ENCODE data around the gene OR13C5. TPM values are rescaled to one million over a fixed set of nuclear protein-coding genes. Genes with fewer than 3 reads are reported as not detected.

The OR13C5 gene
- total and polyA plus RNA-seq, 10 of the 15 experiments (the other 5 are each of a cell fraction or from before 2014, with no cell fraction given), result 0.58 TPM; not detected in 9

Other genes with a start within 250 kb of the OR13C5 start
Only the 7 nearest of the 9 such genes appear.
- not detected in 2 replicates for gene OR13F1, start 95.2 kb downstream of the OR13C5 start, total RNA-seq (2014; rRNA removed)
- not detected in 2 replicates for gene OR13F1, start 95.2 kb downstream of the OR13C5 start, total RNA-seq (2014; rRNA removed; fragmentation: Illumina TruSeq; extraction: Trizol)
- not detected in 2 replicates for gene OR13F1, start 95.2 kb downstream of the OR13C5 start, total RNA-seq (2021)
- not detected in 2 replicates for gene OR13F1, start 95.2 kb downstream of the OR13C5 start, polyA plus RNA-seq (2011; rRNA removed)
- gene OR13F1, start 95.2 kb downstream of the OR13C5 start, polyA plus RNA-seq (2014; fragmentation: Illumina TruSeq; extraction: Trizol), result not detected in 2 replicates
- gene OR13F1, start 95.2 kb downstream of the OR13C5 start, polyA plus RNA-seq (2014; fragmentation: Nextera tagmentation; extraction: Ambion mirVana), result not detected
- not detected in 2 replicates for gene OR13F1, start 95.2 kb downstream of the OR13C5 start, polyA plus RNA-seq (2014; rRNA removed)
- gene OR13F1, start 95.2 kb downstream of the OR13C5 start, polyA plus RNA-seq (2016; fragmentation: Nextera tagmentation; extraction: Ambion mirVana), result not detected
- 0.17 TPM in 1 of 2 replicates, not detected in the other for gene OR13C4, start 72.2 kb downstream of the OR13C5 start, total RNA-seq (2014; rRNA removed)
- gene OR13C4, start 72.2 kb downstream of the OR13C5 start, total RNA-seq (2014; rRNA removed; fragmentation: Illumina TruSeq; extraction: Trizol), result not detected in 2 replicates
- gene OR13C4, start 72.2 kb downstream of the OR13C5 start, total RNA-seq (2021), result not detected in 2 replicates
- gene OR13C4, start 72.2 kb downstream of the OR13C5 start, polyA plus RNA-seq (2011; rRNA removed), result 0.26 and 0.85 TPM in 2 replicates
- not detected in 2 replicates for gene OR13C4, start 72.2 kb downstream of the OR13C5 start, polyA plus RNA-seq (2014; fragmentation: Illumina TruSeq; extraction: Trizol)
- not detected for gene OR13C4, start 72.2 kb downstream of the OR13C5 start, polyA plus RNA-seq (2014; fragmentation: Nextera tagmentation; extraction: Ambion mirVana)
- not detected in 2 replicates for gene OR13C4, start 72.2 kb downstream of the OR13C5 start, polyA plus RNA-seq (2014; rRNA removed)
- not detected for gene OR13C4, start 72.2 kb downstream of the OR13C5 start, polyA plus RNA-seq (2016; fragmentation: Nextera tagmentation; extraction: Ambion mirVana)
- not detected in 2 replicates for gene OR13C3, start 62.6 kb downstream of the OR13C5 start, total RNA-seq (2014; rRNA removed)
- not detected in 2 replicates for gene OR13C3, start 62.6 kb downstream of the OR13C5 start, total RNA-seq (2014; rRNA removed; fragmentation: Illumina TruSeq; extraction: Trizol)
- gene OR13C3, start 62.6 kb downstream of the OR13C5 start, total RNA-seq (2021), result not detected in 2 replicates
- gene OR13C3, start 62.6 kb downstream of the OR13C5 start, polyA plus RNA-seq (2011; rRNA removed), result 0.87 and 1.1 TPM in 2 replicates
- gene OR13C3, start 62.6 kb downstream of the OR13C5 start, polyA plus RNA-seq (2014; fragmentation: Illumina TruSeq; extraction: Trizol), result not detected in 2 replicates
- gene OR13C3, start 62.6 kb downstream of the OR13C5 start, polyA plus RNA-seq (2014; fragmentation: Nextera tagmentation; extraction: Ambion mirVana), result not detected
- gene OR13C3, start 62.6 kb downstream of the OR13C5 start, polyA plus RNA-seq (2014; rRNA removed), result not detected in 2 replicates
- not detected for gene OR13C3, start 62.6 kb downstream of the OR13C5 start, polyA plus RNA-seq (2016; fragmentation: Nextera tagmentation; extraction: Ambion mirVana)
- gene OR13C8, start 30.2 kb downstream of the OR13C5 start, total RNA-seq (2014; rRNA removed), result not detected in 2 replicates
- gene OR13C8, start 30.2 kb downstream of the OR13C5 start, total RNA-seq (2014; rRNA removed; fragmentation: Illumina TruSeq; extraction: Trizol), result not detected in 2 replicates
- not detected in 2 replicates for gene OR13C8, start 30.2 kb downstream of the OR13C5 start, total RNA-seq (2021)
- not detected in 2 replicates for gene OR13C8, start 30.2 kb downstream of the OR13C5 start, polyA plus RNA-seq (2011; rRNA removed)
- gene OR13C8, start 30.2 kb downstream of the OR13C5 start, polyA plus RNA-seq (2014; fragmentation: Illumina TruSeq; extraction: Trizol), result not detected in 2 replicates
- gene OR13C8, start 30.2 kb downstream of the OR13C5 start, polyA plus RNA-seq (2014; fragmentation: Nextera tagmentation; extraction: Ambion mirVana), result not detected
- gene OR13C8, start 30.2 kb downstream of the OR13C5 start, polyA plus RNA-seq (2014; rRNA removed), result not detected in 2 replicates
- gene OR13C8, start 30.2 kb downstream of the OR13C5 start, polyA plus RNA-seq (2016; fragmentation: Nextera tagmentation; extraction: Ambion mirVana), result not detected
- gene OR13C2, start 6.2 kb upstream of the OR13C5 start, total RNA-seq (2014; rRNA removed), result not detected in 2 replicates
- gene OR13C2, start 6.2 kb upstream of the OR13C5 start, total RNA-seq (2014; rRNA removed; fragmentation: Illumina TruSeq; extraction: Trizol), result not detected in 2 replicates
- gene OR13C2, start 6.2 kb upstream of the OR13C5 start, total RNA-seq (2021), result not detected in 2 replicates
- gene OR13C2, start 6.2 kb upstream of the OR13C5 start, polyA plus RNA-seq (2011; rRNA removed), result 0.11 TPM in 1 of 2 replicates, not detected in the other
- gene OR13C2, start 6.2 kb upstream of the OR13C5 start, polyA plus RNA-seq (2014; fragmentation: Illumina TruSeq; extraction: Trizol), result not detected in 2 replicates
- gene OR13C2, start 6.2 kb upstream of the OR13C5 start, polyA plus RNA-seq (2014; fragmentation: Nextera tagmentation; extraction: Ambion mirVana), result not detected
- gene OR13C2, start 6.2 kb upstream of the OR13C5 start, polyA plus RNA-seq (2014; rRNA removed), result not detected in 2 replicates
- gene OR13C2, start 6.2 kb upstream of the OR13C5 start, polyA plus RNA-seq (2016; fragmentation: Nextera tagmentation; extraction: Ambion mirVana), result not detected
- gene OR13C9, start 18.8 kb upstream of the OR13C5 start, total RNA-seq (2014; rRNA removed), result not detected in 2 replicates
- gene OR13C9, start 18.8 kb upstream of the OR13C5 start, total RNA-seq (2014; rRNA removed; fragmentation: Illumina TruSeq; extraction: Trizol), result not detected in 2 replicates
- not detected in 2 replicates for gene OR13C9, start 18.8 kb upstream of the OR13C5 start, total RNA-seq (2021)
- not detected in 2 replicates for gene OR13C9, start 18.8 kb upstream of the OR13C5 start, polyA plus RNA-seq (2011; rRNA removed)
- not detected in 2 replicates for gene OR13C9, start 18.8 kb upstream of the OR13C5 start, polyA plus RNA-seq (2014; fragmentation: Illumina TruSeq; extraction: Trizol)
- gene OR13C9, start 18.8 kb upstream of the OR13C5 start, polyA plus RNA-seq (2014; fragmentation: Nextera tagmentation; extraction: Ambion mirVana), result not detected
- not detected in 2 replicates for gene OR13C9, start 18.8 kb upstream of the OR13C5 start, polyA plus RNA-seq (2014; rRNA removed)
- gene OR13C9, start 18.8 kb upstream of the OR13C5 start, polyA plus RNA-seq (2016; fragmentation: Nextera tagmentation; extraction: Ambion mirVana), result not detected
- gene OR13D1, start 95.1 kb upstream of the OR13C5 start, total RNA-seq (2014; rRNA removed), result not detected in 2 replicates
- gene OR13D1, start 95.1 kb upstream of the OR13C5 start, total RNA-seq (2014; rRNA removed; fragmentation: Illumina TruSeq; extraction: Trizol), result not detected in 2 replicates
- gene OR13D1, start 95.1 kb upstream of the OR13C5 start, total RNA-seq (2021), result not detected in 2 replicates
- gene OR13D1, start 95.1 kb upstream of the OR13C5 start, polyA plus RNA-seq (2011; rRNA removed), result not detected in 2 replicates
- gene OR13D1, start 95.1 kb upstream of the OR13C5 start, polyA plus RNA-seq (2014; fragmentation: Illumina TruSeq; extraction: Trizol), result not detected in 2 replicates
- not detected for gene OR13D1, start 95.1 kb upstream of the OR13C5 start, polyA plus RNA-seq (2014; fragmentation: Nextera tagmentation; extraction: Ambion mirVana)
- not detected in 2 replicates for gene OR13D1, start 95.1 kb upstream of the OR13C5 start, polyA plus RNA-seq (2014; rRNA removed)
- gene OR13D1, start 95.1 kb upstream of the OR13C5 start, polyA plus RNA-seq (2016; fragmentation: Nextera tagmentation; extraction: Ambion mirVana), result not detected

Data from GM12878 (cell line).